HepG2 (cell line): ENCODE measurements around the gene TMEM108. TPM values are rescaled to one million over a fixed set of nuclear protein-coding genes. Genes with fewer than 3 reads are reported as not detected.

Source experiments
- ATAC-seq: fragments of 200-7000 bp; cut with Tn5 transposase; 3 replicates; pipeline ENCODE4 v1.9.1; 2020; ENCODE audit warnings: mild to moderate bottlenecking, moderate library complexity
- BruUV-seq: library from RNA; stranded (reverse); fragments of 400-500 nt; replicated peaks from 2 replicates; lab custom pipeline; 2021; lab: Mats Ljungman, UMichigan
- CTCF ChIA-PET: fragments of 300-600 bp; formaldehyde crosslinking; extraction: SDS; loops from one replicate; lab custom pipeline; 2021; ENCODE audit warnings: low total read pairs, inconsistent platforms, low intra/inter-chr PET ratio; lab: Yijun Ruan, JAX
- POLR2A ChIA-PET: fragments of 350-600 bp; sonication (Branson Sonifier 250); formaldehyde crosslinking; loops from one replicate; lab custom pipeline; 2020; ENCODE audit warnings: antibody characterized with exemption, inconsistent platforms; lab: Yijun Ruan, JAX
- DNase-seq: peaks from one replicate; pipeline ENCODE4 v3.0.0-alpha.2; 2015; ENCODE audit warnings: low spot score
- FAIRE-seq: peaks from 3 replicates; lab custom pipeline; 2011; peaks lifted over from hg19 to GRCh38; lab: Jason Lieb, UNC
- H2AFZ ChIP-seq: one replicate; pipeline ENCODE4 v1.6.1; 2011; ENCODE audit warnings: low read length, inconsistent platforms
- H3K27ac ChIP-seq: fragments of 300-600 bp; 3 replicates; pipeline ENCODE4 v1.8.0; 2011; ENCODE audit warnings: mixed run types, mild to moderate bottlenecking, mixed read lengths, low read length, inconsistent platforms; ENCODE audit not compliant: insufficient read depth; ENCODE audit errors: extremely low read length
- H3K27me3 ChIP-seq, 2 experiments: fragments of 200-600 bp in 1 of 2; 2 replicates in 1 of 2; 3 replicates in 1 of 2; pipeline versions ENCODE4 v1.6.0 to v1.8.0; 2011; ENCODE audit warnings: low read length in 2 of 2, mild to moderate bottlenecking in 2 of 2, moderate library complexity in 2 of 2, inconsistent platforms in 1 of 2; ENCODE audit not compliant: insufficient read depth in 2 of 2, control insufficient read depth in 1 of 2
- H3K36me3 ChIP-seq, 2 experiments: fragments of 200-600 bp in 1 of 2; replicated peaks in 1 of 2; 2 replicates in 1 of 2; 3 replicates in 1 of 2; pipeline versions ENCODE4 v1.5.1 to v1.8.0; 2011; ENCODE audit warnings: low read length in 2 of 2, inconsistent platforms in 1 of 2; ENCODE audit not compliant: insufficient read depth in 2 of 2, control insufficient read depth in 1 of 2
- H3K4me1 ChIP-seq: 2 replicates; pipeline ENCODE4 v1.5.1; 2012; ENCODE audit warnings: low read length, inconsistent platforms; ENCODE audit not compliant: insufficient read depth
- H3K4me2 ChIP-seq: 2 replicates; pipeline ENCODE4 v1.6.0; 2011; ENCODE audit warnings: low read depth, low read length, inconsistent platforms
- H3K4me3 ChIP-seq, 3 experiments: fragments of 200-600 bp in 1 of 3; sonication (generic), shearing (Covaris generic) in 1 of 3; replicated peaks in 1 of 3; 2 replicates each; pipeline ENCODE4 v1.5.1; 2011 to 2016; ENCODE audit warnings: low read length in 3 of 3, inconsistent platforms in 2 of 3, low read depth in 2 of 3, mild to moderate bottlenecking in 2 of 3, control low read depth in 1 of 3, mixed read lengths in 1 of 3; ENCODE audit not compliant: insufficient read depth in 1 of 3
- H3K79me2 ChIP-seq: one replicate; pipeline ENCODE4 v1.6.1; 2011; ENCODE audit warnings: low read length, inconsistent platforms; ENCODE audit not compliant: insufficient read depth
- H3K9ac ChIP-seq: 2 replicates; pipeline ENCODE4 v1.6.0; 2011; ENCODE audit warnings: mild to moderate bottlenecking, low read depth, low read length, inconsistent platforms; ENCODE audit not compliant: insufficient read depth
- H3K9me3 ChIP-seq: 2 replicates; pipeline ENCODE4 v1.5.1; 2012; ENCODE audit warnings: mild to moderate bottlenecking, low read length
- H4K20me1 ChIP-seq: 2 replicates; pipeline ENCODE4 v1.6.0; 2011; ENCODE audit warnings: inconsistent platforms, mild to moderate bottlenecking, low read length, moderate library complexity; ENCODE audit not compliant: insufficient read depth
- MYNN ChIP-seq: sonication (generic); formaldehyde crosslinking; IDR thresholded peaks from 2 replicates; pipeline ENCODE4 v1.4.0; 2020; ENCODE audit warnings: mild to moderate bottlenecking, low read depth, missing genetic modification reagents
- NFAT5 ChIP-seq: sonication (generic); formaldehyde crosslinking; IDR thresholded peaks from 2 replicates; pipeline ENCODE4 v1.4.0; 2020; ENCODE audit warnings: missing genetic modification reagents
- NFE2L2 ChIP-seq: fragments of 150-350 bp; IDR thresholded peaks from 2 replicates; pipeline ENCODE4 v1.6.1; 2014; ENCODE audit warnings: low read length
- REPIN1 ChIP-seq: sonication (generic); formaldehyde crosslinking; IDR thresholded peaks from 2 replicates; pipeline ENCODE4 v1.8.0; 2022; ENCODE audit warnings: missing genetic modification reagents, low read depth, mild to moderate bottlenecking, borderline replicate concordance
- SIX1 ChIP-seq: sonication (generic); formaldehyde crosslinking; IDR thresholded peaks from 2 replicates; pipeline ENCODE4 v1.4.0; 2020; ENCODE audit warnings: missing genetic modification reagents, borderline replicate concordance
- ZBTB34 ChIP-seq: sonication (generic); formaldehyde crosslinking; IDR thresholded peaks from 2 replicates; pipeline ENCODE4 v1.8.0; 2022; ENCODE audit warnings: mild to moderate bottlenecking, missing genetic modification reagents
- ZNF318 ChIP-seq: sonication (generic); formaldehyde crosslinking; IDR thresholded peaks from 2 replicates; pipeline ENCODE4 v1.4.0; 2020; ENCODE audit warnings: mild to moderate bottlenecking, missing genetic modification reagents
- ZNF460 ChIP-seq: sonication (generic); formaldehyde crosslinking; IDR thresholded peaks from 2 replicates; pipeline ENCODE4 v1.5.1; 2020; ENCODE audit warnings: missing genetic modification reagents, mild to moderate bottlenecking, borderline replicate concordance
- WGBS: methylation state at CpG from one replicate; pipeline ENCODE4 v1.1.6; 2017; ENCODE audit warnings: low lambda C conversion rate; 5-methylcytosine and 5-hydroxymethylcytosine counted together
- in situ Hi-C: cut with HindIII; loops from 2 replicates; pipeline ENCODE4 v1.10.0; 2017; ENCODE audit warnings: low pct_unique_long_range_greater_than_20kb; ENCODE audit not compliant: extremely low pct_ligation_motif_present
- intact Hi-C: fragments of 100-400 bp; cut with micrococcal nuclease; formaldehyde crosslinking; loops from one replicate; pipeline ENCODE4 v1.10.0; 2022; ENCODE audit not compliant: unreplicated experiment
- polyA plus RNA-seq, 8 experiments: library from polyadenylated mRNA; depleted of rRNA in 3 of 8; stranded (reverse) in 7 of 8; unstranded in 1 of 8; fragments of >200 nt; fragmentation: Illumina TruSeq in 4 of 8; extraction: Trizol in 4 of 8; gene quantifications; 2 replicates each; pipeline versions ENCODE4 v1.2.1 to v1.2.3, GENCODE V29; 2011 to 2016; ENCODE audit warnings: low read depth in 4 of 8, missing spikeins in 1 of 8, mixed read lengths in 1 of 8; ENCODE audit not compliant: insufficient read depth in 1 of 8
- total RNA-seq, 5 experiments: library from RNA; depleted of rRNA; stranded (reverse); fragments of >200 nt; fragmentation: Illumina TruSeq; extraction: Trizol; gene quantifications; 2 replicates each; pipeline ENCODE4 v1.2.3, GENCODE V29; 2016; ENCODE audit warnings: low read depth in 1 of 5

TMEM108 gene
- total and polyA plus RNA-seq, 2 of the 13 experiments (the other 11 are each of a cell fraction or from before 2014, with no cell fraction given): not detected

- no peak overlapping the region for H3K27ac ChIP-seq
- H3K36me3 ChIP-seq: no peaks in the 10 kb centered on the region
- no peak overlapping the region for H3K4me2 ChIP-seq
- ATAC-seq: no peak
- H4K20me1 ChIP-seq: no peaks in the 10 kb centered on the region
- H2AFZ ChIP-seq: no peak overlapping the region
- H3K9me3 ChIP-seq: no peaks in the 10 kb centered on the region
- in situ Hi-C loops: no loop called here
- POLR2A ChIA-PET: no interaction called here
- no peak overlapping the region for H3K4me3 ChIP-seq
- no peak for FAIRE-seq
- no peaks in the 10 kb centered on the region for H3K4me1 ChIP-seq
- H3K9ac ChIP-seq: no peak overlapping the region
- 13% methylated on average over 4 of the region's 4 CpGs for WGBS
- DNase-seq: no peak
- no peaks in the 10 kb centered on the region for H3K79me2 ChIP-seq
- no TSS peak for BruUV-seq
- intact Hi-C loops: no loop called here
- 0 out of 5 replicates have a peak, but pooled peaks cover 0 to under 1% of the 10 kb centered on the region in 2 experiments for H3K27me3 ChIP-seq
- CTCF ChIA-PET: no interaction called here
- TF ChIP-seq ZBTB34 (no peak), SIX1 (no peak), ZNF460 (no peak), ZNF318 (no peak), MYNN (CRISPR knock-in tag) (no peak), NFAT5 (CRISPR knock-in tag) (no peak), NFE2L2 (no peak), REPIN1 (CRISPR knock-in tag) (no peak)
These were observed 244.0 kb downstream of the TMEM108 start for GRCh38 chr3:133282236-133282635.
